ENCODE measurements around the gene SPINT1. TPM values are rescaled to one million over a fixed set of nuclear protein-coding genes. Genes with fewer than 3 reads are reported as not detected.

Gene SPINT1
- total RNA-seq, 1 donor from 2014 or later = 0.87 TPM

DNA sequence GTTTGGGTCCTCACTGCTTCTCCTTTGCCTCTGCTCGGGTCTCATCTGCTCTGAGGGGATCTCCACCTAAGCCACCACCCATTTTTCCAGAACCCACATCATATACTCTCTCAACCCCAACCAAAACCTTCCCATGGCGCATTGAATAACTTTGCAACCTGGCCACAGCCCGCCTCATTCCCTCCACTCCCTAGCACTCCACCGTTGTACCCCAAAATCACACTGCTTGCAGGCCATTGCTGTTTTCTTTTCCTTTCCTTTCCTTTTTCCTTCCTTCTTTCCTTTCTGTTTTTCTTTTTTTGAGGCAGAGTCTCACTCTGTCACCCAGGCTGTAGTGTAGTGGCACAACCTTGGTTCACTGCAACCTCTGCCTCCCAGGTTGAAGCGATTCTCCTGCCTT, 47.3 kb downstream of the SPINT1 start:
- Mint-ChIP-seq H3K27me3 (ENCODE audit: low read depth) (no peaks in the 10 kb centered on the region), H3K9me3 (ENCODE audit: low read depth) (no peaks in the 10 kb centered on the region), H3K36me3 (ENCODE audit: low read depth) (peaks cover 2% of the 10 kb centered on the region), H3K27ac (ENCODE audit: unreplicated experiment) (no peak overlapping the region), H3K4me1 (ENCODE audit: low read depth) (peaks cover 22% of the 10 kb centered on the region), H3K4me3 (ENCODE audit: unreplicated experiment) (no peak overlapping the region)
- DNase-seq (ENCODE audit: low spot score) = no peak
- TF ChIP-seq, protein P1, sequence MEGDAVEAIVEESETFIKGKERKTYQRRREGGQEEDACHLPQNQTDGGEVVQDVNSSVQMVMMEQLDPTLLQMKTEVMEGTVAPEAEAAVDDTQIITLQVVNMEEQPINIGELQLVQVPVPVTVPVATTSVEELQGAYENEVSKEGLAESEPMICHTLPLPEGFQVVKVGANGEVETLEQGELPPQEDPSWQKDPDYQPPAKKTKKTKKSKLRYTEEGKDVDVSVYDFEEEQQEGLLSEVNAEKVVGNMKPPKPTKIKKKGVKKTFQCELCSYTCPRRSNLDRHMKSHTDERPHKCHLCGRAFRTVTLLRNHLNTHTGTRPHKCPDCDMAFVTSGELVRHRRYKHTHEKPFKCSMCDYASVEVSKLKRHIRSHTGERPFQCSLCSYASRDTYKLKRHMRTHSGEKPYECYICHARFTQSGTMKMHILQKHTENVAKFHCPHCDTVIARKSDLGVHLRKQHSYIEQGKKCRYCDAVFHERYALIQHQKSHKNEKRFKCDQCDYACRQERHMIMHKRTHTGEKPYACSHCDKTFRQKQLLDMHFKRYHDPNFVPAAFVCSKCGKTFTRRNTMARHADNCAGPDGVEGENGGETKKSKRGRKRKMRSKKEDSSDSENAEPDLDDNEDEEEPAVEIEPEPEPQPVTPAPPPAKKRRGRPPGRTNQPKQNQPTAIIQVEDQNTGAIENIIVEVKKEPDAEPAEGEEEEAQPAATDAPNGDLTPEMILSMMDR (IDR thresholded peaks at IDR 0.05) = no peak

DNA sequence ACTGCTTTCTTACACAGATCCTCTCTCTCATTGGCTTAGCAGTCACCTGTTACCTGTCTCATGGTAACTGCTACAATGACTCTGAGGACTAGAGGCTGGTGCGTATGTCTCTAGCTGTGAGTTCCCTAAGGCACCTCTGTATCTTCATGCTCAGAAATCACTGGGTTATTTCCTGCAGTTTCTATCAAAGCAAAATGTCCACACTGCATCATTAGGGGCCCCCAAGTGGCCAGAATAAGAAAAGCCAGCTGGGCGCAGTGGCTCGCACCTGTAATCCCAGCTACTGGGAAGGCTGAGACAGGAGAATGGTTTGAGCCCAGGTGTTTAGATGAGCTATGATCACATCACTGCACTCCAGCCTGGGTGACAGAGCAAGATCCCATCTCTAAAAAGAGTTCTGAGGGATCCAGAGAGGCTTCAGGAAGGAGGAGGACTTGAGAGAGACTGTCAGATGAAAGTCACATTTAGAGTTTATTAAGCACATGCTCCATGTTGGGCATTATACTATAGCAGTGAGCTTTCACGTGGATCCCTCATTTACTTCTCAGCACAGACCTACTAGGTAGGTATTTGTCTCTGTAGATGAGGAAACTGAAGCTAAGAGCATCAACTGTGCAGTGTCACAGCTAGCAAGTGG, 48.1 kb downstream of the SPINT1 start:
- no peak for DNase-seq (ENCODE audit: low spot score)
- TF ChIP-seq, protein P1 (IDR thresholded peaks at IDR 0.05) = peak; percentile 86
- H3K27me3 Mint-ChIP-seq (ENCODE audit: low read depth) = no peaks in the 10 kb centered on the region
- peaks cover 2% of the 10 kb centered on the region for H3K36me3 Mint-ChIP-seq (ENCODE audit: low read depth)
- peaks cover 21% of the 10 kb centered on the region for H3K4me1 Mint-ChIP-seq (ENCODE audit: low read depth)
- H3K4me3 Mint-ChIP-seq (ENCODE audit: unreplicated experiment) = no peak overlapping the region
- H3K27ac Mint-ChIP-seq (ENCODE audit: unreplicated experiment) = no peak overlapping the region
- no peaks in the 10 kb centered on the region for H3K9me3 Mint-ChIP-seq (ENCODE audit: low read depth)

DNA sequence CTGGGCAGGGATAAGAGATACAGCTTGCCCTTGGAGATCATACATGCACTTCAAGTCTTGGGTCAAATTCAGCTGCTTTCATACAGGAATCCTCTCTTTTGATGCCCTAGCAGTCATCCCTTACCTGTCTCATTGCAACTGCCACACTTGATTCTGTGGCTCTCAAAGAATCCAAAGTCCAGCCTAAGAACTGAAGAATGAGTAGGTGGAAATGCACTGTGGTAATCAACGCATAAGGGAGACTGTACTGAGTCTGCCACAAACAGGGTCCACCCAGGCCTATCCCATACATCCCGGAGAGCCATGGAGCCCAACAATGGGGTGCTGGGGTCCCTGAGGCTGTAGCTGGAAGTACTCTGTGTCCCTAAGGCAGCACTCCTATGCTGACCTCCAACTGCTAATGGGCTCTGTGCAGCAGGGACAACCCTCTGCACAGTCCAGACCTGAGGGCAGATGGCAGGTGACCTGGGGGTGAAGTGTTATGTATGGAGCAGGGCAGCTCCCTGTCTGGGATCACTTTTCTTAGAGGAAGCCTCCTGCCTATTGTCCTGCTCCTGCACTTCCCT, 48.7 kb downstream of the SPINT1 start:
- Mint-ChIP-seq H3K36me3 (ENCODE audit: low read depth) (peaks cover 2% of the 10 kb centered on the region), H3K27me3 (ENCODE audit: low read depth) (no peaks in the 10 kb centered on the region), H3K9me3 (ENCODE audit: low read depth) (no peaks in the 10 kb centered on the region), H3K27ac (ENCODE audit: unreplicated experiment) (no peak overlapping the region), H3K4me1 (ENCODE audit: low read depth) (peaks cover 21% of the 10 kb centered on the region), H3K4me3 (ENCODE audit: unreplicated experiment) (no peak overlapping the region)
- TF ChIP-seq, protein P1 (IDR thresholded peaks at IDR 0.05) = no peak
- no peak for DNase-seq (ENCODE audit: low spot score)

DNA sequence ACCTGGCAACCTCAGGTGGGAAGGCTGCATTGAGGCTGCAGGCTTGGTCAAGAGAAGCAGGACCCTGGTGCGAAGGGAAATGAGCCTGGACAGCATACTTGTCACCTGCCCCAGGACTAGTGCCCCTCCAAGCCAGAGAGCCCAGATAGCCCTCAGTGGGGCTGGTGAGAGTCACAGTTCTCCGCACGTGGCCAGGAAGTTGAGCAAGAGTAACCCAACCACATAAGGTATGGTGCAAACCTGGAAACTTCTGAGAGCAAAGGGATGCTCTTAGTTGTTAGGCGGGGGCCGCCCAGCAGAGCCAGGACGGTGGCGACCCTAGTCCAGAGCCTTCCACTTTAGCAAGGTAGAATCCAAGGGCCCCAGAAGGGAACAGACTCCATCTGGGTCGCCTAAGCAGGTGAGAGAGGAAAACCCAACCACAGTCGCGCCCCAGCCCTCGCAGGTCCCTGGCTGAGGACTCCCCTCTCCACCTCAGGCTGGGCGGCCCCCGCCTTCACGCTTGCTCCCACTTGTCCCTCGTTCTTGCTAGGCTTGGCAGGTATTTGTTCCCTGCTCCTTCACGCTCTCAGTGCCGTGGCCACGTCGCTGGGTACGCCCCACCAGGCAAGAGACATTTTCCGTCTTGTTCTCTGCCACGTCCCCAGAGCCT, 49.3 kb downstream of the SPINT1 start:
- TF ChIP-seq, protein P1 (IDR thresholded peaks at IDR 0.05) = no peak
- DNase-seq (ENCODE audit: low spot score) = no peak
- Mint-ChIP-seq H3K36me3 (ENCODE audit: low read depth) (peaks cover 5% of the 10 kb centered on the region), H3K27ac (ENCODE audit: unreplicated experiment) (no peak overlapping the region), H3K27me3 (ENCODE audit: low read depth) (no peaks in the 10 kb centered on the region), H3K4me1 (ENCODE audit: low read depth) (peaks cover 21% of the 10 kb centered on the region), H3K4me3 (ENCODE audit: unreplicated experiment) (no peak overlapping the region), H3K9me3 (ENCODE audit: low read depth) (no peaks in the 10 kb centered on the region)

DNA sequence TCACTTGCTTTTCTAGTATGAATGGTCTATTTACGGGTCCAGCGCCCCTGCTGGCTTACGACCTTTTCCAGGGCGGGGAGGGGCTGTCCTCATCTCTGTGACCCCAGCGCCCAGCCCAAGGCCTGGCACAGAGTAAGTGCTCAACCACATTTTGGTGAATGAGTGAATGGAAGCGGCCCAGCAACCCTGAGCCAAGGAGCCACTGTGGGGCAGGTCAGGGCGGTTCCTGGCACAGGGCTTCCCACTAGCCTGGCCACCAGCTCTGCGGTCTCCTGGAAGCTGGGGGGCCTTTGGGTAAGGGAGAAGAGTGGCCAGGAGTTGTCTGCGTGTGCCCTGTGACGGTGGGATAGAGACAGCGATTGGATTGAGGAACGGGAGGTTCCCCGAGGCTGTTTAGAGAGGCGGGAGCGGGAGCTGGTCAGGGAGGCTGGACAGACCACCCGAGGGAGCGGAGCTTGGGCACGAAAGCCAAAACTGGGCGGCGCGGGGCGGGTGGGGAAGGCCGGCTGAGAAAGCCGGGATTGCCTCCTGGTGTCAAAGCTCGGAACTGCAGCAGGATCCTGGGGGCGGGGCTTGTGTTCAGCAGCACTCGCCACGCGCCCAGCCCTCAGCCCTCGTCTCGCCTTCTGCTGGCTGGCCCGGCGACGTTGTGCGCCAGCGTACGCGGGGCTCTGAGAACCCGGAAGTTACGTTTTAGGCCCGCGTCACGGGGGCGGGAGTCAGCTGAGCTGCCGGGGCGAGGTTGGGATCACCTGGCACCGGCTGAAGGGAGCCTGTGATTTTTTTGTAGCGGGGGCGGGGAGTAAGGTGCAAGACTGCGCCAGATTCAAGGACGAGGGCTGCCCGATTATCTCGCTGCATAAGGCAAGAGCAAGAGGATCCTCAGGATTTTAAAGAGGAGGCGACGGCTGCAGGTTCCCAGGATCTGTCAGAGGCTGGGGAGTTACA, 50.2 kb downstream of the SPINT1 start, which contains the start of gene VPS18:
Gene VPS18 (plus strand): TSS at position 718 of the 948 bp plus-strand sequence. CDS start 319 bp downstream, outside the sequence.
- Mint-ChIP-seq H3K4me3 (ENCODE audit: unreplicated experiment) (peak within 1 kb of the TSS; percentile 98), H3K4me1 (ENCODE audit: low read depth) (peaks cover 21% of the 10 kb centered on the region), H3K36me3 (ENCODE audit: low read depth) (peaks cover 9% of the 10 kb centered on the region), H3K27ac (ENCODE audit: unreplicated experiment) (peak within 1 kb of the TSS; percentile 100), H3K9me3 (ENCODE audit: low read depth) (no peaks in the 10 kb centered on the region), H3K27me3 (ENCODE audit: low read depth) (no peaks in the 10 kb centered on the region)
- peak; percentile 99 for DNase-seq (ENCODE audit: low spot score)
- TF ChIP-seq, protein P1 (IDR thresholded peaks at IDR 0.05) = peak; percentile 90
